Endothelial cell of umbilical vein (primary cell): Measurements from ENCODE around the gene TRPC4AP.

Experiments used
- CTCF ChIP-seq, 2 donors: IDR thresholded peaks; 1 replicate in 1 of 2; 2 replicates in 1 of 2; pipeline ENCODE4 v1.5.1; 2011; ENCODE audit warnings: low read length in 2 of 2, mild to moderate bottlenecking in 2 of 2, moderate library complexity in 2 of 2, control low read depth in 1 of 2, inconsistent platforms in 1 of 2, low read depth in 1 of 2; ENCODE audit not compliant: insufficient read depth in 1 of 2; ENCODE audit errors: extremely low read depth in 1 of 2
- EZH2 ChIP-seq: IDR thresholded peaks from 2 replicates; pipeline ENCODE4 v1.6.1; 2012; ENCODE audit warnings: borderline replicate concordance, low read depth, mild to moderate bottlenecking, moderate library complexity, low read length, inconsistent platforms; ENCODE audit not compliant: severe bottlenecking
- FOS ChIP-seq: IDR thresholded peaks from 2 replicates; pipeline ENCODE4 v1.6.1; 2011; ENCODE audit warnings: mild to moderate bottlenecking, low read length, moderate library complexity, borderline replicate concordance; ENCODE audit not compliant: insufficient read depth
- GATA2 ChIP-seq: IDR thresholded peaks from 2 replicates; pipeline ENCODE4 v1.7.0; 2011; ENCODE audit warnings: low read depth, mild to moderate bottlenecking, moderate library complexity, mixed read lengths, low read length; ENCODE audit not compliant: insufficient read length, insufficient read depth
- MAX ChIP-seq: IDR thresholded peaks from 2 replicates; pipeline ENCODE4 v1.6.1; 2011; ENCODE audit not compliant: insufficient read depth, insufficient read length
- MYC ChIP-seq: IDR thresholded peaks from one replicate; pipeline ENCODE4 v1.6.1; 2011; ENCODE audit warnings: mild to moderate bottlenecking, low read depth, low read length
- POLR2A ChIP-seq: IDR thresholded peaks from 2 replicates; pipeline ENCODE4 v1.6.1; 2012; ENCODE audit warnings: low read depth, mild to moderate bottlenecking, control low read depth, low read length
- POLR2AphosphoS5 ChIP-seq: IDR thresholded peaks from 2 replicates; pipeline ENCODE4 v1.6.1; 2012; ENCODE audit warnings: low read depth, mild to moderate bottlenecking, control low read depth, low read length, moderate library complexity; ENCODE audit not compliant: insufficient read depth

GRCh38 chr20:35034145-35034544 lies 58.5 kb downstream of the TRPC4AP start:
- TF ChIP-seq CTCF (IDR thresholded peaks at IDR 0.05; ENCODE audit: extremely low read depth in 1 of 2, insufficient read depth in 1 of 2, low read depth in 1 of 2, low read length in 2 of 2) (no peak), POLR2A (no peak), MAX (no peak), EZH2 (no peak), MYC (no peak), POLR2AphosphoS5 (no peak), GATA2 (no peak), FOS (no peak)
